Effector memory CD4-positive, alpha-beta T cell (primary cell): ENCODE measurements around the gene TCF7L1.
"Not testable (repeated sequence)": the region's sequence is repeated elsewhere in the genome, so short reads cannot be mapped to it uniquely, and the experiment has no call there.

Source experiments
- DNase-seq, 3 donors: peaks; one replicate each; pipeline ENCODE4 v3.0.0-alpha.2; 2020
- H3K27ac ChIP-seq: 2 replicates; pipeline ENCODE4 v1.7.0; 2013; ENCODE audit warnings: mild to moderate bottlenecking, low read length, moderate library complexity; ENCODE audit not compliant: insufficient read depth, poor library complexity, severe bottlenecking
- H3K27me3 ChIP-seq: replicated peaks from 2 replicates; pipeline ENCODE4 v1.7.0; 2013; ENCODE audit warnings: mild to moderate bottlenecking, low read length; ENCODE audit not compliant: insufficient read depth, control insufficient read depth, poor library complexity, severe bottlenecking
- H3K36me3 ChIP-seq: 2 replicates; pipeline ENCODE4 v1.7.0; 2013; ENCODE audit warnings: mild to moderate bottlenecking, low read length, moderate library complexity; ENCODE audit not compliant: control insufficient read depth, insufficient read depth
- H3K4me1 ChIP-seq: 2 replicates; pipeline ENCODE4 v1.7.0; 2013; ENCODE audit warnings: low read length, mild to moderate bottlenecking; ENCODE audit not compliant: control insufficient read depth, insufficient read depth, poor library complexity, severe bottlenecking
- H3K4me3 ChIP-seq: 2 replicates; pipeline ENCODE4 v1.7.0; 2013; ENCODE audit warnings: low read length, low read depth, mild to moderate bottlenecking; ENCODE audit not compliant: insufficient read depth, poor library complexity, severe bottlenecking
- H3K9me3 ChIP-seq: 2 replicates; pipeline ENCODE4 v1.7.0; 2013; ENCODE audit warnings: mild to moderate bottlenecking, low read length, moderate library complexity; ENCODE audit not compliant: control insufficient read depth

Gene TCF7L1

DNA sequence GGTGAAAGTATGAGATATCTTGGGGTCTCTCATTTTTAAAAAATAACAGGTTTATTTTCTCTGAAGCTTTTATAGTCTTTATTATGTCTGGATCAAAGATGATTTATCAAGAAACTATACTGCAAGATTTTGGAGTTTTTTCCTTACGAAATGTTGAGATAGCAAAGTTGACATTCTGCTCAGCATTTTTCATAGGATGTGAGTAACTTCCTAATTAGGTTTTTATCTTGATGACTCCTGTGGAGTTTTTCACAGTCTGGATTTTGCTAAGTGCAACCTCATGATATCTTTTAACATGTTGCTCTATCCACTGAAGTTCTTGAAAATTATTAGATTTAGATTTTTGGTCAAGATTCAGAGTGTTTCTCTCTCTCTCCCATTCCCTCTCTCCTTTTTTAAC is 17.8 kb downstream of the TCF7L1 start:
- Histone ChIP-seq H3K27ac (no peak overlapping the region), H3K27me3 (no peaks in the 10 kb centered on the region), H3K4me1 (no peaks in the 10 kb centered on the region), H3K4me3 (no peak overlapping the region), H3K9me3 (no peaks in the 10 kb centered on the region), H3K36me3 (no peaks in the 10 kb centered on the region)
- no peak for DNase-seq

DNA sequence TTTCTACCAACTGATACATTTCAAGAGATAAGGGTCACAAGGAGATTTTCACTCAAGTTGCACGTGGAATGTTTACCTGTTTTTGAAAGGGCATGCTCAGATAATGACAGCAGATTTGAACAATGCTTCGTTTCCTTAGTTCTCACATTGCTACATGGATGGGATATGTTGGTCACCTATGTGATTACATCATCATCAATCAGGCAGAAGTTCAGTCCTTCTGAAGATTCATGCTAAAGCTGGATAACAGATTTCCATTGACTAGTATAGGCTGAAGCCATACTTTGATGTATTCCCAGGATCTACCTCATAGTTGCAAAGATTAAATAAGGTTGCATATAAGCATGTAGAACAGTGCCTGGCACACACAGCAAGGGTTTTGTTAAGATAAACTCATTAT is 19.7 kb downstream of the TCF7L1 start:
- H3K9me3 ChIP-seq, result no peaks in the 10 kb centered on the region
- no peaks in the 10 kb centered on the region for H3K27me3 ChIP-seq
- H3K36me3 ChIP-seq, result no peaks in the 10 kb centered on the region
- DNase-seq, result no peak
- H3K4me1 ChIP-seq, result no peaks in the 10 kb centered on the region
- no peak overlapping the region for H3K27ac ChIP-seq
- no peak overlapping the region for H3K4me3 ChIP-seq

DNA sequence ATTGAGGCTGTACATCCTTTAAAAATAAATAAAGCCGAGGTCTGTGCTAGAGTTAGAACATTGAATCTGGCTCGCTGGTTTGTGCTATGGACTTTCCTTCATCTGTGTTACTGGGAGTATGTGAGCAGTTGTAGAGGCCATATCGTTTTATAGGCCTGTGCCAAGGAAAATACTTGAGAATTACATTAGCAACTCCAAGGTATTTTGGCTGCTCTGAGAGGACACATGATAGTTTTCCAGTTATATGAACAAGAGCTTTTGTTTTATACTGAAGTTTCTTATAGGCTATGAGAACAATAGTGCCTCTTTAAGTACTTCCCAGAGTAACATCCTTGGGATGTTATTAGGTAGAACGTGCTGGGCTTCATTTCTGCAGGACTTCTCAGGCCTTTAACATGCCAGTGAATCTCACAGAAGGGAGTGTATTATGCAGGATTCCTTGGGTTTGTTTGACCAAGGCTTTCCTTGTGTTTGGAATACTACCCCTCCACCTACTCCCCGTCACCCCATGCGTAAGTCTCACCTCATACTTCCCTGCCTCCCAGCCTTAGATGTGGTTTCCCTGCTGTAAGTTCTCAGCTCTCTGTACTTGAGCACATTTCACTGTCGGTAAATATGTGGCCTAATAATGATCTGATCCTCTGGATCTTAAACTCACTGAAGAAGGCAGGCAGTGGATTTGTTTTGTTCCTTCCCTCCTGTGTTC is 21.0 kb downstream of the TCF7L1 start:
- H3K9me3 ChIP-seq, result no peaks in the 10 kb centered on the region
- H3K4me1 ChIP-seq, result no peaks in the 10 kb centered on the region
- H3K4me3 ChIP-seq, result no peak overlapping the region
- H3K36me3 ChIP-seq, result no peaks in the 10 kb centered on the region
- H3K27me3 ChIP-seq, result no peaks in the 10 kb centered on the region
- H3K27ac ChIP-seq, result no peak overlapping the region
- DNase-seq, result no peak

DNA sequence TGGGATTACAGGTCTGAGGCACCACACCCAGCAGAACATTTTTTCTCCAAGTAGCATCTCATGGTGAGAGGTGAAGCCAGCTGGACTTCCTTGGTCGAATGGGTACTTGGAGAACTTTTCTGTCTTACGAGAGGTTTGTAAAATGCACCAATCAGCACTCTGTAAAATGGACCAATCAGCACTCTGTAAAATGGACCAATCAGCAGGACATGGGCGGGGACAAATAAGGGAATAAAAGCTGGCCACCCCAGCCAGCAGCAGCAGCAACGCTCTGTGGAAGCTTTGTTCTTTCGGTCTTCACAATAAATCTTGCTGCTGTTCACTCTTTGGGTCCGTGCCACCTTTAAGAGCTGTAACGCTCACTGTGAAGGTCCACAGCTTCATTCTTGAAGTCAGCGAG is 21.9 kb downstream of the TCF7L1 start:
- DNase-seq, H3K27ac ChIP-seq: not testable (repeated sequence)

DNA sequence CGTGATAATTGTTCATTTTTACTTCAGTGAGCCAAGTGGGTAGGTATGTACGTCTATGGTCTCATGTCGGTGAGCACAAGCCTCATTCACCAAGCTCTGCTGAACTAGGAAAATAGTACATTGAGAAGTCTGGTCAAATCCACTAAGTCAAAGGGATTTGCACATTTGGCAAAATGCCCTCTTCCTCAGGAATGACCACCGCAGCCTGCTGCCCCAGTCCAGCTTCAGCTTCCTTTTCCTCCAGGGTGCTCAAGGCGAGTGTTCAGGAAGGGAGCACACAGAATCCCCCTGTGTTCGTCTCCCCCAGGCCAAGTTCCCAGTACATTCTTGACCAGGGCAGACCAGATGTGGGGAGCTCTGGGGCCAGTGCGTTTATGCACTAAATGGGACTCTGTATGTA is 23.0 kb downstream of the TCF7L1 start:
- no peaks in the 10 kb centered on the region for H3K36me3 ChIP-seq
- no peaks in the 10 kb centered on the region for H3K27me3 ChIP-seq
- no peaks in the 10 kb centered on the region for H3K9me3 ChIP-seq
- no peaks in the 10 kb centered on the region for H3K4me1 ChIP-seq
- H3K27ac ChIP-seq, result no peak overlapping the region
- no peak for DNase-seq
- no peak overlapping the region for H3K4me3 ChIP-seq

More for the DNA sequence above, 21.9 kb downstream of the TCF7L1 start:
- H3K27me3 ChIP-seq, H3K9me3 ChIP-seq, H3K4me3 ChIP-seq, H3K4me1 ChIP-seq, H3K36me3 ChIP-seq: not testable (repeated sequence)

DNA sequence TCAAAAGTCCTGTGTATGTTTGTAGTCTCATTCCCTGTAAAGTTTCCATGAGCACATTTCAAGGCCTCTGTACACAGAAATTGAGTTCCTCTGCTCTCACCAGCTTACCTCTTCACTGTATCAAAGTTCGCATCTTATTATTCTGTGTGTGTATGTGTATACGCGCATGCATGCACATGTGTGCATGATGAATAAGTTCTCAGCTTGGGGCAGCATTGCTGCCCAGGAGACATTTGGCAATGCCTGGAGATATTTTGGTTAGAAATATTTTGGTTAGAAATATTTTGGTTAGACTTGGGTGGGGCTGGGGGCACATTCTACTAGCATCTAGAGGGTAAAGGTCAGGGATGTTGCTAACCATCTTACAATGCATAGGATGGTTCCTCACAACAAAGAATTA is 23.4 kb downstream of the TCF7L1 start:
- H3K4me3 ChIP-seq, result no peak overlapping the region
- no peaks in the 10 kb centered on the region for H3K36me3 ChIP-seq
- H3K27me3 ChIP-seq, result no peaks in the 10 kb centered on the region
- no peak for DNase-seq
- no peaks in the 10 kb centered on the region for H3K4me1 ChIP-seq
- no peaks in the 10 kb centered on the region for H3K9me3 ChIP-seq
- no peak overlapping the region for H3K27ac ChIP-seq

DNA sequence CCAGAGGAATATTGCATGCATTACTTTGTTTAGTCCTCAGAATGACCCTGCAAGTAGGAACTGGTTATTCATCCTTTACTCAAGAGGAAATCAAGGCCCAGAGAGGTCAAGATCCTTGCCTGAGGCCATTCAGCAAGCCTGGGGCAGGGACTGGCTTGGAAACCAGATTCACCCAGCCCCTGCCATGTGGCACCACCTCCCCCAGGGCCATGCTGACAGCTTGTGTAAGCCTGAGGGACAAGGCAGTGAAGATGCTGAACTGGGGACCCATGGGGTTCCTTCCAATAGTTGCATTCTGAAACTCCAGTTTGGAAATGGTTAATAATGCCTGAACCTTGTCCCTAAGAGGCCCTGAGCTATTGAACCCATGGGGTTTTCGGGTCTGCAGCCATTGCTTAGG is 24.2 kb downstream of the TCF7L1 start:
- no peak for DNase-seq
- H3K27ac ChIP-seq, result no peak overlapping the region

DNA sequence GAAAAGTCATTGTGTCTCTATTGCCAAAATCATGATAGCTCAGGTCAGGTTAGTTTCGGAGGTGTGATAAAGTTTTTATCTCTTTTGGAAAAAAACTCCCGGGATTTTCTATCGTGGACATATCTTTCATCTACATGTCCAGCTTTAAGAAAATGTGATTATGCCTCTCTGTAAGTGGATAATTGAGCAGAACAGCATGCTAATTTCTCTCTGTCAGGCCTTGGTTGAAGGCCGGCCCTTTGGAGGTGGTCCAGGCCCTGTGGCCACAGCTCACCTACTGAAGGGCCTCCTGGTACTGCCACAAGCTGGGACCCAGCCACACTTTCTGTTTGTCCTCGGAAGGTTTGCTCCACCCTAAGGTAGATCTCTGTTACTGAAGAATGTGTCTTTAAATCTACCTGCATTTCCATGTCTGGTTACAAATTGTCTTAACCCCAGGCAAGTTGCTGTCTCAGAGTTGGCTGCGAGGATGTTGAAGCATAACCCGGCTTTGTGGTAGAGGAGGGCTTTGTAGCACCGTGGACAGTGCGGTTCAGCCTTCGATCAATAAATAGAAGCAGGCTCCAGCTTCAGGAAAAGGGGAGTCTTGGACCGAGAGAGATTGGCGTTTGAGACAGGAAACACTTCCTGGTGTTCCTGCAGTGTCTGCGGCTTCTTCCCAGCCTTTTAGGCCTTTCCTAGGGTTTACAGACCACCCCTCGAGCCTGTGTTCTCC is 25.5 kb downstream of the TCF7L1 start:
- no peak for DNase-seq
- H3K4me3 ChIP-seq, result no peak overlapping the region
- no peaks in the 10 kb centered on the region for H3K4me1 ChIP-seq
- no peaks in the 10 kb centered on the region for H3K9me3 ChIP-seq
- H3K27me3 ChIP-seq, result no peaks in the 10 kb centered on the region
- H3K27ac ChIP-seq, result no peak overlapping the region
- H3K36me3 ChIP-seq, result no peaks in the 10 kb centered on the region

More for the DNA sequence above, 24.2 kb downstream of the TCF7L1 start:
- Histone ChIP-seq H3K27me3 (no peaks in the 10 kb centered on the region), H3K36me3 (no peaks in the 10 kb centered on the region), H3K9me3 (no peaks in the 10 kb centered on the region), H3K4me1 (no peaks in the 10 kb centered on the region), H3K4me3 (no peak overlapping the region)

DNA sequence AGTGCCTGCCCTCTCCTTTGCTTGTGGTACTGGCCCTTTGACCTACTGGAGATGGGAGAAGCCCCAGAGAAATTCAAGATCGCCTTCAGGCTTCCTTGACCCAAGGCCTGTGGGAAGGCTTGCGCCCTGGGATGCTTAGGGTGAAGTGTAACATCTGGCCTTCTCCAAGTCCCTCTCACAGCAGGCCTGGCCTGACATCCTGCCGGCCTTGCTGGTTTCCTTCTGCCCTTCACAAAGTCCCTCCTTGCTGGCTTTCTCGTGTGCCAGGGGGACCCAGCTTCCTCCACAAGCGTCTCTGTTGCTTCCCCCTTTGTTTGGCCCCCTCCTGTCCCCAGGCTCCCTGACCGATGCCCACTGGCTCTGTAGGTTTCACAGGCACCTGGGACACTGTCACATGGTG is 26.4 kb downstream of the TCF7L1 start:
- Histone ChIP-seq H3K36me3 (no peaks in the 10 kb centered on the region), H3K9me3 (no peaks in the 10 kb centered on the region), H3K27me3 (no peaks in the 10 kb centered on the region), H3K4me1 (no peaks in the 10 kb centered on the region), H3K27ac (no peak overlapping the region), H3K4me3 (no peak overlapping the region)
- DNase-seq, result no peak
